GM18520 (cell line): ENCODE results near the gene SORL1.
A peak's percentile ranks its signal among the peaks of the same experiment; 100 is the strongest.

ENCODE experiments used
- ATAC-seq: cut with Tn5 transposase; IDR thresholded peaks from one replicate; pipeline ENCODE4 v1.9.1; 2021; ENCODE audit not compliant: unreplicated experiment

Gene SORL1

GRCh38 chr11:121534131-121535093 lies 82.3 kb downstream of the SORL1 start:
- ATAC-seq: no peak

GRCh38 chr11:121535129-121535796 lies 83.1 kb downstream of the SORL1 start:
- ATAC-seq: no peak

- ATAC-seq: no peak
Observed at GRCh38 chr11:121536126-121536525, 84.0 kb downstream of the SORL1 start.

- ATAC-seq: peak; percentile 67
Observed at GRCh38 chr11:121538054-121538453, 85.9 kb downstream of the SORL1 start.

DNA sequence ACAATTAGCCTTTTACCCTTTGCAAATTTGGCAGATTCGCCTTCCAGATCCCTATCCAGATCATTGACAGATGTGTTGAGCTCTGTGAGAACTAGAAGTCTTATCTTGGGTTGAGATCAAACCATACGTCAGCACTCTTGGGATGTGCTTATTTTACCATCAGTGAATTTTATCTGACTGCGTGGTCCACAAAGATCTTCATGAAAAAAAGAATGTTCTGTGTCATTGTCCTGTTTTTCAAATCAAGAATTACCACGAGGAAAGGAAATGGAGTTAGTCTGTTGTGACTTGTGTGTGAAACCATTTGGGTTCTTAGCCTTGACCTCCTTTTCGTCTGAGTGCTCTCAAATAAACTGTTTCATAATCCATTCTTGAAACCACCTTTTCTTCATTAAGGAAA lies 86.9 kb downstream of the SORL1 start:
- ATAC-seq: no peak

DNA sequence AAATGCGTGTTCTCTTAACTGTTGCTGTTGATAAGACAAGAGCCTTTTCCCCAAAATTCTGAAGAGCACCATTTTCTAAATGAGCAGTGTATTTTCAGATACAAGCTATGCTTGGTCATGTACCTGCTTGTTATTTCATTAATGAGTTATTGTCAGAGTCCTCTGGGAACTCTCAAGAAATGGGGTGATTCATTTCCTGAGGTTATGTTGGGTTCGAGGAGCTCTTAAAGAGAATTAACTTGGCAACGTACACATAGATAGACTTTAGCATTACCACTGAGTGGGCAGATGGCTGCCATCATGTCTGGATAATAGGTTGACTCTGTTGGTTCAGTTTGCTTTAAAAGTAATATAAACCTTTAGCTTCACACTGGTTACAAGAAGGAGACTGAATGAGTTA lies 88.5 kb downstream of the SORL1 start:
- no peak for ATAC-seq

- no peak for ATAC-seq
Observed at GRCh38 chr11:121543836-121544380, 91.8 kb downstream of the SORL1 start.

- no peak for ATAC-seq
Observed at GRCh38 chr11:121544956-121545355, 92.8 kb downstream of the SORL1 start.

DNA sequence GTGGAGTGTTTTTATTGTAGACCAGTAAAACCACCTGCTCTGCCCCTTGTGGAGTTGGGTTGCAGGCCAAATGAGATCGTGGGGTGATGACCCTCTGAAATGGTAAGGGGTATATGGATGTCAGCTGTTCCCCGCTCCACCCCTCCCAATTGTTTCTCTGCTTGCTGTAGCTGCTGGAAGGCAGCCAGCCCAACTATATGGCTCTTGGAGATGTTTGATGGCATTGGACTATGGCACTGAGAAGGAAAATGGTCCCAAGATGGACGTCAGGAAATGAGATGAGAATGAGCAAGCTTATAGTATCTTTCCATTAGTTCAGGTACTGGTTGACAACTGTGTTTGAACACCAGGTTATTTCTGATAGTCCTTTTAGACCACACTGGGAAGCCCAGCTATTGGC lies 95.5 kb downstream of the SORL1 start:
- no peak for ATAC-seq

DNA sequence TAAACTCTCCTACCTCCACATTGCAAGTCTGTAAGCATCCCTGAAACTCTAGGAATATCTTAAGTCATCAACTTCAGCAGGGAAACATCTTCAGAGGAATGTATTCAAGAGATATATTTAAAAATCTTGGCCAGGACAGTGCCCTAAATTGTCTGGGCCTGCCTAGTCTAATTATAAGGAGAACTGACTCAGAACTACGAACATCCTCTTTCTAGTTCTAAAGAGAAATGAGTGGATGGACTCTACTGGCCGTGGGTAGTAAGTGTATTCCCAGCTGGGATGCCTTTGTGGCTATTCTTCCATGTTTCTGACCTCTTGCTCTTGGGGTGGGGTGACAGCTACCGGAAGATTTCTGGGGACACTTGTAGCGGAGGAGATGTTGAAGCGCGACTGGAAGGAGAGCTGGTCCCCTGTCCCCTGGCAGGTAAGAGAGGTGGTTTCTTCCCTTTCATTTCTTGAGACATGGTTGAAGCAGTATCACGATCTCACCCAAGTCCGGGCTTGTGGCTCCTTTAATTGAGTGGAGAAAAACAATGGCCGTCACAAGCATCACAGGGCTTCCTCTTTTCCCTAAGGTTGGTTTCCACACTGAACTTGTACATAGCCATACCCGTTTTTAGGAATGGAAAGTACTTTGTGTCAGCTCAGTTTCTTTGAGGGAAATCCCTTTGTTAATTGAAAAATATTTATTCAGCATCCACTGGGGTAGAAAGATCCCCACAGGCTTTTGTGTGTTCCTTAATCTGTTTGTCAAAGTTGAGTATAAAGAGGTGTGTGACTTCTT lies 98.3 kb downstream of the SORL1 start:
- no peak for ATAC-seq

DNA sequence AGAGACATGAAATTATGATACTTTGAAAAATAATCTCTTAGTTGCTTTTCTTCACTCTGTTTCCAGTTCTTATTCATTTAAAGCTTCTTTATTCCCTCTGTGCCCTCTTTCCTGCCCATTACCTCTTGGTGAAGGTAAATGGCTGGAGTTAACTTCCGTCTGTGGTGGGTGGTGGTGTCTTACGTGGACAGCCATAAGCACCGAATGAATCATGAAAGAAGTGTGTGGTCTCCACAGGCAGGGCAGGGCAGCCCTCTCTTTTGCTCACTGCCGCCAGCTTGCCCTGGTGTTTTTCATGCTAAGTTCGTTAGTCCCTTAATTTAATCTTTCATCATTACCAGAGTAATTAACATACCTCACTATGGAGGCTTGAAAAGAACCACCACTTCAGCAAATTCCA lies 99.3 kb downstream of the SORL1 start:
- no peak for ATAC-seq

- no peak for ATAC-seq
Observed at GRCh38 chr11:121552154-121552553, 100.0 kb downstream of the SORL1 start.

DNA sequence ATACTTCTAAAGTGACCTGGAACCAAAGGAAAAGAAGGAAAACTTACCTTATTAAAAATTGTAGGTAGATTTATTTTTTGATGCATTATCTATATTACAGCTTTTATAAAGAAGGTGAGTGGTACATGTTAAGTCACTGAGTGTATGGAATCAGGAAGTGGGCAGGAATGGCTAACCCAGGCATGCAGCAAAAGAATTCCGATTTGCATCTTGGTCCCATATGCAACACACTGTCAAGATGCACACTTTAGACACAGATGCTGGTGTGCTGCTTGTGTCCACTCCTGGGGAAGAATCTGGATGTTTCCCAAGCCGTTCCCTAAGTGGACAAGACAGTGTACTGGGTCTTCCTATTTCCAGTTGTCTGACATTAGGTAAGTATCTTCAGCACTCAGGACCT lies 100.5 kb downstream of the SORL1 start:
- ATAC-seq: no peak

DNA sequence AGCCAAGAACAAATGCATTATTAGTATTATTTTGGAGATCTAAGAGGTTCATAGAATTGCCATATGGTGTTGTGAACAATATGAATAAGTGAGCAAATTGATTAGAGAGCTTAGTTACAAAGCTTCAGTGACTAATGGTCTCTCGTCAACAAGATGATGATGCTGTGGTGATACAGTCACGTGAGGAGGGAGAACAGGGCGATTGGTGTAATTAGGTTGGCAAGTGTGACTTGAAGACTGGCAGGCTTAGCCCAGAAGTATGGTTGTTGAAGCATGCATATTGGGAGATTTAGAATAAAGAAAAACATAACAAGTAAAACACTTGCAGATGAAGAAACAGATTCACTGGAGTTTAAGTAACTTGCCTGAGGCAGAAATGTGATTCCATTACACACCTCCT lies 101.3 kb downstream of the SORL1 start:
- ATAC-seq: no peak

DNA sequence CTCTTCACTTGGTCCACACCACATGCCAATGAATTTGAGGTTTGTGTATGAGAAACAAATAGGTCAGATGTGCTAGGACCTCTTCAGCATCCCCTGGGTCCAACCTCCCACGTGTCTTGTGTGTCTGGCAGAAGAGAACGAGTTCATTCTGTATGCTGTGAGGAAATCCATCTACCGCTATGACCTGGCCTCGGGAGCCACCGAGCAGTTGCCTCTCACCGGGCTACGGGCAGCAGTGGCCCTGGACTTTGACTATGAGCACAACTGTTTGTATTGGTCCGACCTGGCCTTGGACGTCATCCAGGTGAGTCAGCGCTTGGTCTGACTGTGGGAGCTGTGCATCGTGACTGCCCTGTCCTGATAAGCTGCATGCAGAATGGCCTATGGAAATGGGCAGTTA lies 101.7 kb downstream of the SORL1 start:
- ATAC-seq: no peak

DNA sequence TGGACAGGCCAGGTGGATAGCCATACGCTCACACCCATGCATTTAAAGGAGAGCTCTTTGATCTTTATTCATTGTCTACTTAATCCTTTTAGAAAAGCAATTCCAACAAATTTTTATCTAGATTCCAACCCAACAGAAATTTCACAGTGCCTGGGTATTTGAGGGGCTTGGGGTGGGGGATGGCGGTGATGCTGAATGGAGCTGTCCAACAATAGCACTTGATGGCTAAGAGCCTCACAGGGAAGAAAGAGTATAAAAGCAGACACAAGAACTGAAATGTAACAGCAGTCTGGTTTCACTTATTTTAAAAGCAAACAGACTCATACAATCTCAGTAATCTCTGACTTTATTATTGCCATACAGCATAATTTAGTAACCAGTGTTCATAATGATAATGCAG lies 102.4 kb downstream of the SORL1 start:
- no peak for ATAC-seq

- ATAC-seq: no peak
Observed at GRCh38 chr11:121555121-121555520, 103.0 kb downstream of the SORL1 start.

DNA sequence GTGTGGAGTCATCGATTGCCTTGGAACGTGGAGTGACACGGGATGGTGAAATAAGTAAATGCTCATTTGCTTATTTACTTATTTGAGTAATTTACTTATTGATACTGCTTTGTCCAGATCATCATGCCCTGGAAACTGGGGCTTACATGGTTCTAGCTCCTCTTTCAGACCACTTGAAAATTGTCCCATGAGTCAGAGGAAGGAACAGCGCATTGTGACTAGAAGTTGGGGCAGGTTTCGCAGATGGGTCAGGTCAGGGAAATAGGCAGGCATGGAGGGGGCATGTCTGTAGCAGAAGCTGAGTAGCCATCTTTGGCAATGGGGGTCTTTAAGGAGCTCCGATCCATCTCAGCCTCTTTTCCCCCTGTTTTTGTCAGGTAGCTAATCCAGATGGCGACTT lies 104.8 kb downstream of the SORL1 start:
- no peak for ATAC-seq

- peak; percentile 73 for ATAC-seq
Observed at GRCh38 chr11:121557348-121557747, 105.2 kb downstream of the SORL1 start.

- ATAC-seq: no peak
Observed at GRCh38 chr11:121559606-121560200, 107.6 kb downstream of the SORL1 start.

DNA sequence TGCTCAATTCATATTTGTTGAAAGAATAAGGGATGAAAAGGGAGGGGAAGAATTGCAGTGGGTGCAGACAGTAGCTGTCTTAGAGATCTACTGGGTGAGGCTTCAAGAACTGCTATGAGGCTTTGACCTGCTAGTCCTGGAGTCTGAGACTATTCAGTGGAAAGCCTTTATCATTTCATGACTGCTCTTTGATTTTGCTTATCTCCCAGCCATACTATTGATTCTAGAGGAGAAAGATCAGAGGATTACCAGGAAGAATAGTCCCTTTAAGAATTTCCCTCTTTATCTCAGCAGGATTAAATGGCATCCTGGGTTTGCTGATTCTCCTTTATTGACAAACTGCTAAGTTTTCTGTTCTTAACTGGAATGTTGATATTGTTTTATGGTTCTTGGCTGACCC lies 108.1 kb downstream of the SORL1 start:
- no peak for ATAC-seq
